Neuronal stem cell (in vitro differentiated cells): Measurements from ENCODE around the gene FAM241B. TPM values are rescaled to one million over a fixed set of nuclear protein-coding genes. Genes with fewer than 3 reads are reported as not detected.

ENCODE experiments used
- DNase-seq: peaks from one replicate; pipeline ENCODE4 v3.0.0-alpha.2; 2013; ENCODE audit warnings: low spot score
- H2AFZ ChIP-seq: one replicate; pipeline ENCODE4 v1.6.1; 2013; ENCODE audit warnings: mild to moderate bottlenecking, low read length, inconsistent platforms
- H2AK5ac ChIP-seq: 2 replicates; pipeline ENCODE4 v1.6.1; 2013; ENCODE audit warnings: low read depth, mild to moderate bottlenecking, inconsistent platforms, low read length, moderate library complexity, mixed read lengths
- H2BK120ac ChIP-seq: 2 replicates; pipeline ENCODE4 v1.6.1; 2013; ENCODE audit warnings: low read depth, mild to moderate bottlenecking, inconsistent platforms, low read length, moderate library complexity, mixed read lengths
- H2BK12ac ChIP-seq: one replicate; pipeline ENCODE4 v1.6.1; 2013; ENCODE audit warnings: low read length, inconsistent platforms
- H2BK15ac ChIP-seq: 2 replicates; pipeline ENCODE4 v1.6.1; 2013; ENCODE audit warnings: mild to moderate bottlenecking, low read length, inconsistent platforms, mixed read lengths
- H2BK5ac ChIP-seq: one replicate; pipeline ENCODE4 v1.6.1; 2013; ENCODE audit warnings: inconsistent platforms, mild to moderate bottlenecking, low read length, moderate library complexity
- H3K14ac ChIP-seq: one replicate; pipeline ENCODE4 v1.6.1; 2013; ENCODE audit warnings: low read length, inconsistent platforms
- H3K18ac ChIP-seq: 2 replicates; pipeline ENCODE4 v1.6.1; 2013; ENCODE audit warnings: low read length, inconsistent platforms
- H3K23ac ChIP-seq: 2 replicates; pipeline ENCODE4 v1.6.1; 2013; ENCODE audit warnings: low read depth, mild to moderate bottlenecking, mixed read lengths, low read length, inconsistent platforms; ENCODE audit not compliant: poor library complexity
- H3K27ac ChIP-seq: replicated peaks from 3 replicates; pipeline ENCODE4 v1.5.1; 2013; ENCODE audit warnings: low read length, inconsistent platforms
- H3K27me3 ChIP-seq, 3 experiments: 2 replicates each; pipeline ENCODE4 v1.6.1; 2013; ENCODE audit warnings: low read length in 3 of 3, mild to moderate bottlenecking in 2 of 3, inconsistent platforms in 1 of 3, low read depth in 1 of 3, mixed read lengths in 1 of 3, moderate library complexity in 1 of 3; ENCODE audit not compliant: control insufficient read depth in 3 of 3, insufficient read depth in 3 of 3
- H3K36me3 ChIP-seq, 2 donors: replicated peaks in 1 of 2; 2 replicates each; pipeline ENCODE4 v1.6.1; 2013; ENCODE audit warnings: low read length in 2 of 2; ENCODE audit not compliant: control insufficient read depth in 2 of 2, insufficient read depth in 2 of 2
- H3K4ac ChIP-seq: 2 replicates; pipeline ENCODE4 v1.6.1; 2013; ENCODE audit warnings: inconsistent platforms, mild to moderate bottlenecking, low read length, moderate library complexity
- H3K4me1 ChIP-seq, 2 donors: 1 replicate in 1 of 2; 2 replicates in 1 of 2; pipeline ENCODE4 v1.6.1; 2013; ENCODE audit warnings: low read length in 2 of 2, low read depth in 1 of 2; ENCODE audit not compliant: control insufficient read depth in 2 of 2, insufficient read depth in 1 of 2
- H3K4me2 ChIP-seq: one replicate; pipeline ENCODE4 v1.6.1; 2013; ENCODE audit warnings: mild to moderate bottlenecking, low read length, inconsistent platforms; ENCODE audit not compliant: insufficient read depth, poor library complexity, severe bottlenecking
- H3K4me3 ChIP-seq, 2 donors: 2 replicates each; pipeline ENCODE4 v1.5.1; 2013; ENCODE audit warnings: low read length in 2 of 2, mild to moderate bottlenecking in 2 of 2, inconsistent platforms in 1 of 2, moderate library complexity in 1 of 2
- H3K79me1 ChIP-seq: one replicate; pipeline ENCODE4 v1.6.1; 2013; ENCODE audit warnings: low read depth, mild to moderate bottlenecking, inconsistent platforms, low read length, moderate library complexity
- H3K9ac ChIP-seq: one replicate; pipeline ENCODE4 v1.6.1; 2013; ENCODE audit warnings: mild to moderate bottlenecking, low read depth, low read length, inconsistent platforms; ENCODE audit not compliant: poor library complexity
- H3K9me3 ChIP-seq, 2 donors: replicated peaks in 1 of 2; 2 replicates each; pipeline versions ENCODE3 to v1.6.1; 2013; ENCODE audit warnings: low read length in 2 of 2, mild to moderate bottlenecking in 2 of 2, inconsistent platforms in 1 of 2, low read depth in 1 of 2, mixed read lengths in 1 of 2, moderate library complexity in 1 of 2; ENCODE audit not compliant: control insufficient read depth in 2 of 2, insufficient read depth in 1 of 2
- H4K8ac ChIP-seq: one replicate; pipeline ENCODE4 v1.6.1; 2013; ENCODE audit warnings: low read depth, mild to moderate bottlenecking, inconsistent platforms, low read length, moderate library complexity
- H4K91ac ChIP-seq: one replicate; pipeline ENCODE4 v1.6.1; 2013; ENCODE audit warnings: low read length, low read depth, mild to moderate bottlenecking, inconsistent platforms; ENCODE audit not compliant: poor library complexity
- WGBS, 2 donors: extraction: QIAGEN DNeasy Blood & Tissue Kit; methylation state at CpG; one replicate each; pipeline ENCODE4 v1.1.7; 2013; ENCODE audit warnings: missing lambda C conversion rate in 2 of 2, mixed read lengths in 1 of 2; ENCODE audit not compliant: insufficient read length in 2 of 2, insufficient replicate concordance in 1 of 2; ENCODE audit errors: extremely low coverage in 2 of 2; 5-methylcytosine and 5-hydroxymethylcytosine counted together
- polyA plus RNA-seq, 2 experiments: library from polyadenylated mRNA; stranded (reverse); fragments of 200-250 nt; gene quantifications; one replicate each; pipeline ENCODE4 v1.2.3, GENCODE V29; 2013

The FAM241B gene
- 21.0 TPM for polyA plus RNA-seq (2013, experiment 1 of 2)
- 22.3 TPM for polyA plus RNA-seq (2013, experiment 2 of 2)

GRCh38 chr10:69629897-69630650 lies at the start of gene FAM241B:
FAM241B (plus strand) TSS chr10:69630247; CDS start chr10:69631744, 1,497 bp downstream.
- peaks cover 20 to 24% of the 10 kb centered on the region in 2 donors for H3K36me3 ChIP-seq
- H3K79me1 ChIP-seq = peaks cover 7% of the 10 kb centered on the region
- H3K4me1 ChIP-seq = peaks cover 2 to 6% of the 10 kb centered on the region in 2 donors
- no peak within 1 kb of the TSS for H4K8ac ChIP-seq
- H3K4ac ChIP-seq = peak within 1 kb of the TSS; percentile 41
- H3K18ac ChIP-seq = peak within 1 kb of the TSS; percentile 93
- H2BK15ac ChIP-seq = peak within 1 kb of the TSS; percentile 88
- peak within 1 kb of the TSS; percentile 82 for H3K4me2 ChIP-seq
- peak within 1 kb of the TSS; percentile 85 for H2BK120ac ChIP-seq
- no peak within 1 kb of the TSS for H4K91ac ChIP-seq
- peak within 1 kb of the TSS; percentile 83 for H3K9ac ChIP-seq
- peak; percentile 67 for DNase-seq
- peaks cover 0 to 7% (median 0%) of the 10 kb centered on the region in 3 experiments for H3K27me3 ChIP-seq
- peak within 1 kb of the TSS; percentile 51 to 91 for H3K4me3 ChIP-seq
- H3K14ac ChIP-seq = peak within 1 kb of the TSS; percentile 64
- peak within 1 kb of the TSS; percentile 82 for H2BK12ac ChIP-seq
- H3K27ac ChIP-seq = no peak within 1 kb of the TSS
- H3K9me3 ChIP-seq = no peaks in the 10 kb centered on the region
- WGBS, 2 donors = no CpG with 5 or more reads among the region's 72 CpGs
- peak within 1 kb of the TSS; percentile 75 for H3K23ac ChIP-seq
- peak within 1 kb of the TSS; percentile 22 for H2BK5ac ChIP-seq
- H2AK5ac ChIP-seq = peak within 1 kb of the TSS; percentile 94
- H2AFZ ChIP-seq = peak within 1 kb of the TSS; percentile 87

DNA sequence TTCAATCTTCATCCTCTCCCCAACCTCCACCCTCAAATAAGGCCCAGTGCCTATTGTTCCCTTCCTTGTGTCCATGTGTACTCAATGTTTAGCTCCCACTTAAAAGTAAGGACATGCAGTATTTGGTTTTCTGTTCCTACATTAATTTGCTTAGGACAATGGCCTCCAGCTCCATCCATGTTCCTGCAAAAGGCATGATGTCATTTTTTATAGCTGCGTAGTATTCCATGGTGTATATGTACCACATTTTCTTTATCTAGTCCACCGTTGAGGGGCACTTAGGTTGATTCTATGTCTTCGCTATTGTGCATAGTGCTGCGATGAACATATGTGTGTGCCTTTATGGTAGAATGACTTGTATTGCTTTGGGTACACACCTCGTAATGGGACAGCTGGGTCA lies 49.6 kb upstream of the FAM241B start:
- H3K27ac ChIP-seq = no peak overlapping the region
- no peaks in the 10 kb centered on the region for H3K4me1 ChIP-seq
- no peak overlapping the region for H3K18ac ChIP-seq
- no peak overlapping the region for H2BK12ac ChIP-seq
- H3K4ac ChIP-seq = no peak overlapping the region
- H3K36me3 ChIP-seq = no peaks in the 10 kb centered on the region
- H3K4me2 ChIP-seq = no peak overlapping the region
- no peak overlapping the region for H3K23ac ChIP-seq
- no peak overlapping the region for H4K91ac ChIP-seq
- no peak overlapping the region for H3K9ac ChIP-seq
- no peak overlapping the region for H2BK5ac ChIP-seq
- peaks cover 0 to 1% of the 10 kb centered on the region in 2 donors for H3K9me3 ChIP-seq
- no CpG with 5 or more reads among the region's 5 CpGs for WGBS, 2 donors
- no peak overlapping the region for H2AK5ac ChIP-seq
- H3K14ac ChIP-seq = no peak overlapping the region
- H3K79me1 ChIP-seq = no peaks in the 10 kb centered on the region
- H3K27me3 ChIP-seq = peaks cover 28 to 73% (median 59%) of the 10 kb centered on the region in 3 experiments
- H2AFZ ChIP-seq = no peak overlapping the region
- H2BK15ac ChIP-seq = no peak overlapping the region
- H2BK120ac ChIP-seq = no peak overlapping the region
- no peak overlapping the region for H3K4me3 ChIP-seq
- DNase-seq = no peak
- H4K8ac ChIP-seq = no peak overlapping the region

DNA sequence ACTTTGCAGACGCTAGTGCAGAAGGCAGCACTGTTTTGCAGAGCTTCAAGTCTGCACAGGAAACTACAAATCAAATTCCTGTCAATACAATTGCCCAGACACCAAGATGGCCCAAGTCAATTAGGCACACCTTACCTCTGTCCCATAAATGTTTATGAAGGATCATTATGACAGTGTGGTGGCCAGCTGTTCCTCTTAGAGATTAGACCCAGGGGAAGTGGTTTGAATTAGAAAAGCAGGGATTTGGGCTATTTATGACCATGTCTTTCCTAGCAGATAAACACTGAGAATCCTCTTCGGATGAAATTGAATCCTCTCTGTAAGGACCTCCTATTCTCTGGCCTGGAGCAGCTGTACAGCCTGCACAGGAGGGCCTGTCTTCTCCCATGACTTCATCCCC lies 46.9 kb upstream of the FAM241B start:
- Histone ChIP-seq H3K4me1 (no peaks in the 10 kb centered on the region), H3K79me1 (no peaks in the 10 kb centered on the region), H2BK12ac (no peak overlapping the region), H3K9me3 (peaks cover 0 to 1% of the 10 kb centered on the region in 2 donors), H3K4me3 (no peak overlapping the region), H3K23ac (no peak overlapping the region), H3K18ac (no peak overlapping the region), H2BK120ac (no peak overlapping the region), H3K9ac (no peak overlapping the region), H2AFZ (no peak overlapping the region), H3K14ac (no peak overlapping the region), H3K27ac (no peak overlapping the region), H2BK5ac (no peak overlapping the region), H3K4me2 (no peak overlapping the region), H3K27me3 (peaks cover 11 to 50% (median 32%) of the 10 kb centered on the region in 3 experiments), H2AK5ac (no peak overlapping the region), H4K8ac (no peak overlapping the region), H2BK15ac (no peak overlapping the region), H3K4ac (no peak overlapping the region), H3K36me3 (no peaks in the 10 kb centered on the region), H4K91ac (no peak overlapping the region)
- WGBS, 2 donors = no CpG with 5 or more reads among the region's 2 CpGs
- no peak for DNase-seq

- Histone ChIP-seq H3K9ac (no peak overlapping the region), H2BK5ac (no peak overlapping the region), H3K27me3 (peaks cover 1 to 35% (median 17%) of the 10 kb centered on the region in 3 experiments), H4K91ac (no peak overlapping the region), H3K4ac (no peak overlapping the region), H2AFZ (no peak overlapping the region), H3K9me3 (peaks cover 0 to 1% of the 10 kb centered on the region in 2 donors), H3K4me2 (no peak overlapping the region), H3K4me1 (no peaks in the 10 kb centered on the region), H2BK120ac (no peak overlapping the region), H2BK12ac (no peak overlapping the region), H2BK15ac (no peak overlapping the region), H3K79me1 (no peaks in the 10 kb centered on the region), H4K8ac (no peak overlapping the region), H3K4me3 (peak overlapping the region in 1 of 2 donors; percentile 48), H3K23ac (no peak overlapping the region), H3K18ac (no peak overlapping the region), H3K27ac (no peak overlapping the region), H3K14ac (no peak overlapping the region), H3K36me3 (no peaks in the 10 kb centered on the region), H2AK5ac (no peak overlapping the region)
- WGBS, 2 donors = no CpG with 5 or more reads among the region's 3 CpGs
- no peak for DNase-seq
These were observed 45.4 kb upstream of the FAM241B start for GRCh38 chr10:69584624-69585023.
